K562 (cell line): ENCODE results near the gene DDX41. TPM values are rescaled to one million over a fixed set of nuclear protein-coding genes. Genes with fewer than 3 reads are reported as not detected.

Experiments
- CBX8 ChIP-seq: fragments of 200-600 bp; sonication (generic); IDR thresholded peaks from 2 replicates; pipeline ENCODE4 v1.6.1; 2012; ENCODE audit warnings: borderline replicate concordance, mixed run types, low read depth, mild to moderate bottlenecking, moderate library complexity, mixed read lengths, low read length, control low read depth, inconsistent platforms; ENCODE audit not compliant: poor library complexity, severe bottlenecking; ENCODE audit errors: extremely low read depth
- DPF2 ChIP-seq: fragments of 450-650 bp; IDR thresholded peaks from 2 replicates; pipeline ENCODE4 v1.6.1; 2016
- GABPA ChIP-seq: fragments of 200-800 bp; sonication (Bioruptor generic); conservative IDR thresholded peaks from 2 replicates; pipeline ENCODE4 v1.6.1; 2016; ENCODE audit warnings: low read depth, missing genetic modification characterization, missing compliant biosample characterization
- GATAD2B ChIP-seq: fragments of 450-650 bp; IDR thresholded peaks from 2 replicates; pipeline ENCODE4 v1.6.1; 2017; ENCODE audit warnings: mild to moderate bottlenecking, borderline replicate concordance
- RBM15 ChIP-seq: fragments of 200-400 bp; formaldehyde crosslinking; IDR thresholded peaks from 2 replicates; pipeline ENCODE4 v1.6.1; 2018; ENCODE audit warnings: mild to moderate bottlenecking, low read length, moderate library complexity; ENCODE audit not compliant: insufficient read depth
- TEAD4 ChIP-seq, 2 experiments: sonication (generic) in 1 of 2; formaldehyde crosslinking in 1 of 2; IDR thresholded peaks; 2 replicates each; pipeline versions ENCODE4 v1.6.1 to v1.8.0; 2012 to 2022; ENCODE audit warnings: borderline replicate concordance in 1 of 2, inconsistent platforms in 1 of 2, low read length in 1 of 2, mild to moderate bottlenecking in 1 of 2, missing genetic modification reagents in 1 of 2
- TOE1 ChIP-seq, 2 experiments: fragments of 450-650 bp in 1 of 2; sonication (generic) in 1 of 2; formaldehyde crosslinking in 1 of 2; IDR thresholded peaks; 2 replicates each; pipeline versions ENCODE4 v1.7.1 to v1.8.0; 2016 to 2022; ENCODE audit warnings: borderline replicate concordance in 2 of 2, mild to moderate bottlenecking in 2 of 2, antibody characterized with exemption in 1 of 2, inconsistent platforms in 1 of 2, low read depth in 1 of 2, missing genetic modification reagents in 1 of 2, moderate library complexity in 1 of 2
- ZBTB40 ChIP-seq, 2 experiments: fragments of 450-650 bp in 1 of 2; sonication (generic) in 1 of 2; formaldehyde crosslinking in 1 of 2; IDR thresholded peaks; 2 replicates each; pipeline versions ENCODE4 v1.7.1 to v1.9.0; 2016 to 2022; ENCODE audit warnings: inconsistent platforms in 1 of 2, mild to moderate bottlenecking in 1 of 2, missing genetic modification reagents in 1 of 2
- polyA plus RNA-seq, 8 experiments: library from polyadenylated mRNA; depleted of rRNA in 4 of 8; stranded (reverse) in 5 of 8; unstranded in 3 of 8; fragments of >200 nt; fragmentation: Nextera tagmentation in 2 of 8; fragmentation: Illumina TruSeq in 1 of 8; extraction: Ambion mirVana in 2 of 8; extraction: Trizol in 1 of 8; gene quantifications; 2 replicates each; pipeline versions ENCODE4 v1.2.1 to v1.2.3, GENCODE V29; 2011 to 2014; ENCODE audit warnings: inconsistent platforms in 1 of 8, missing spikeins in 1 of 8
- total RNA-seq, 7 experiments: library from RNA; depleted of rRNA in 6 of 7; stranded (reverse); fragments of >200 nt in 6 of 7; fragmentation: Illumina TruSeq in 2 of 7; extraction: Trizol in 2 of 7; gene quantifications; 2 replicates each; pipeline versions ENCODE4 v1.2.1 to v1.2.3, GENCODE V29; 2011 to 2021; ENCODE audit warnings: low replicate concordance in 1 of 7
- TF ChIP-seq, protein P1 (sequence below): fragments of 450-650 bp; IDR thresholded peaks from 2 replicates; pipeline ENCODE4 v1.6.1; 2014; ENCODE audit warnings: low read depth, mild to moderate bottlenecking, moderate library complexity, borderline replicate concordance
- TF ChIP-seq, protein P2 (sequence below), 2 experiments: IDR thresholded peaks in 1 of 2; conservative IDR thresholded peaks in 1 of 2; 2 replicates each; pipeline ENCODE4 v1.6.1; 2016; ENCODE audit warnings: low read depth in 2 of 2, mild to moderate bottlenecking in 1 of 2, missing compliant biosample characterization in 1 of 2, missing genetic modification characterization in 1 of 2, moderate library complexity in 1 of 2

Gene DDX41
- total and polyA plus RNA-seq, 9 of the 15 experiments (the other 6 are each of a cell fraction or from before 2014, with no cell fraction given), result 38.2 to 284 (median 116) TPM

GRCh38 chr5:177557041-177557647 lies 40.4 kb upstream of the DDX41 start (continued):
- TF ChIP-seq, protein P1, sequence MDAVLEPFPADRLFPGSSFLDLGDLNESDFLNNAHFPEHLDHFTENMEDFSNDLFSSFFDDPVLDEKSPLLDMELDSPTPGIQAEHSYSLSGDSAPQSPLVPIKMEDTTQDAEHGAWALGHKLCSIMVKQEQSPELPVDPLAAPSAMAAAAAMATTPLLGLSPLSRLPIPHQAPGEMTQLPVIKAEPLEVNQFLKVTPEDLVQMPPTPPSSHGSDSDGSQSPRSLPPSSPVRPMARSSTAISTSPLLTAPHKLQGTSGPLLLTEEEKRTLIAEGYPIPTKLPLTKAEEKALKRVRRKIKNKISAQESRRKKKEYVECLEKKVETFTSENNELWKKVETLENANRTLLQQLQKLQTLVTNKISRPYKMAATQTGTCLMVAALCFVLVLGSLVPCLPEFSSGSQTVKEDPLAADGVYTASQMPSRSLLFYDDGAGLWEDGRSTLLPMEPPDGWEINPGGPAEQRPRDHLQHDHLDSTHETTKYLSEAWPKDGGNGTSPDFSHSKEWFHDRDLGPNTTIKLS, result 0 out of 2 replicates have a peak, but pooled peaks have one; percentile 19
- TF ChIP-seq DPF2 (peak; percentile 73), CBX8 (no peak), GABPA (peak; percentile 79), GATAD2B (no peak), TOE1 (IDR thresholded peaks at IDR 0.05; ENCODE audit: borderline replicate concordance) (peak; percentile 99), TOE1 (CRISPR knock-in tag; IDR thresholded peaks at IDR 0.05; ENCODE audit: borderline replicate concordance, low read depth) (no peak), ZBTB40 (IDR thresholded peaks at IDR 0.05) (0 out of 2 replicates have a peak, but pooled peaks have one; percentile 24), ZBTB40 (CRISPR knock-in tag; IDR thresholded peaks at IDR 0.05) (no peak), RBM15 (no peak), TEAD4 (IDR thresholded peaks at IDR 0.05; ENCODE audit: low read length) (no peak), TEAD4 (CRISPR knock-in tag; IDR thresholded peaks at IDR 0.05; ENCODE audit: borderline replicate concordance) (no peak)
- TF ChIP-seq, protein P2, sequence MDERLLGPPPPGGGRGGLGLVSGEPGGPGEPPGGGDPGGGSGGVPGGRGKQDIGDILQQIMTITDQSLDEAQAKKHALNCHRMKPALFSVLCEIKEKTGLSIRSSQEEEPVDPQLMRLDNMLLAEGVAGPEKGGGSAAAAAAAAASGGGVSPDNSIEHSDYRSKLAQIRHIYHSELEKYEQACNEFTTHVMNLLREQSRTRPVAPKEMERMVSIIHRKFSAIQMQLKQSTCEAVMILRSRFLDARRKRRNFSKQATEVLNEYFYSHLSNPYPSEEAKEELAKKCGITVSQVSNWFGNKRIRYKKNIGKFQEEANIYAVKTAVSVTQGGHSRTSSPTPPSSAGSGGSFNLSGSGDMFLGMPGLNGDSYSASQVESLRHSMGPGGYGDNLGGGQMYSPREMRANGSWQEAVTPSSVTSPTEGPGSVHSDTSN (CRISPR knock-in tag; IDR thresholded peaks at IDR 0.05; ENCODE audit: low read depth), result 0 out of 2 replicates have a peak, but pooled peaks have one; percentile 37
- TF ChIP-seq, protein P2 (tag; conservative IDR thresholded peaks at IDR 0.05; ENCODE audit: low read depth), result peak; percentile 72
